ENCODE results near the gene RBFOX2.
A peak's percentile ranks its signal among the peaks of the same experiment; 100 is the strongest.
"Not testable (repeated sequence)": the region's sequence is repeated elsewhere in the genome, so short reads cannot be mapped to it uniquely, and the experiment has no call there.

The RBFOX2 gene

GRCh38 chr22:35802885-35803284 lies 225.7 kb downstream of the RBFOX2 start:
- TF ChIP-seq EZH2 (IDR thresholded peaks at IDR 0.05; ENCODE audit: borderline replicate concordance, low read length) = no peak
- no peak for TF ChIP-seq CTCF (IDR thresholded peaks at IDR 0.05; ENCODE audit: low read length)
- H3K27me3 ChIP-seq (ENCODE audit: insufficient read depth, low read length) = no peaks in the 10 kb centered on the region
- H3K9ac ChIP-seq (ENCODE audit: low read length) = no peak overlapping the region
- H2AFZ ChIP-seq (ENCODE audit: low read length) = no peak overlapping the region
- H3F3A ChIP-seq (ENCODE audit: insufficient read depth, low read length) = no peaks in the 10 kb centered on the region
- no peak overlapping the region for H3K4me2 ChIP-seq (ENCODE audit: low read length)
- H3K79me2 ChIP-seq (ENCODE audit: insufficient read depth, low read length) = peaks cover 42% of the 10 kb centered on the region
- H4K20me1 ChIP-seq (ENCODE audit: insufficient read depth, low read length) = no peaks in the 10 kb centered on the region
- no peak overlapping the region for H3K4me3 ChIP-seq (ENCODE audit: low read depth, low read length, poor library complexity, severe bottlenecking)
- no peaks in the 10 kb centered on the region for H3K9me3 ChIP-seq (ENCODE audit: low read length)
- H3K9me2 ChIP-seq (ENCODE audit: low read depth, low read length) = no peaks in the 10 kb centered on the region
- H3K4me1 ChIP-seq (ENCODE audit: insufficient read depth, low read length, severe bottlenecking) = peaks cover 8% of the 10 kb centered on the region
- peaks cover 75% of the 10 kb centered on the region for H3K36me3 ChIP-seq (ENCODE audit: insufficient read depth, low read length)
- H3K27ac ChIP-seq (ENCODE audit: low read depth, low read length, poor library complexity, severe bottlenecking) = no peak overlapping the region

GRCh38 chr22:35801301-35801700 lies 227.3 kb downstream of the RBFOX2 start:
- not testable (repeated sequence) for H3K9me3 ChIP-seq (ENCODE audit: low read length)
- Histone ChIP-seq H3K79me2 (ENCODE audit: insufficient read depth, low read length) (peaks cover 34% of the 10 kb centered on the region), H3K36me3 (ENCODE audit: insufficient read depth, low read length) (peaks cover 63% of the 10 kb centered on the region)

GRCh38 chr22:35799150-35799549 lies 229.5 kb downstream of the RBFOX2 start:
- H4K20me1 ChIP-seq (ENCODE audit: insufficient read depth, low read length) = no peaks in the 10 kb centered on the region
- H3K36me3 ChIP-seq (ENCODE audit: insufficient read depth, low read length) = peaks cover 49% of the 10 kb centered on the region
- peaks cover 35% of the 10 kb centered on the region for H3K79me2 ChIP-seq (ENCODE audit: insufficient read depth, low read length)

More at GRCh38 chr22:35801301-35801700, 227.3 kb downstream of the RBFOX2 start:
- H3K9ac ChIP-seq (ENCODE audit: low read length); H3F3A ChIP-seq (ENCODE audit: insufficient read depth, low read length); H3K4me3 ChIP-seq (ENCODE audit: low read depth, low read length, poor library complexity, severe bottlenecking); H2AFZ ChIP-seq (ENCODE audit: low read length); H3K4me2 ChIP-seq (ENCODE audit: low read length); H3K27ac ChIP-seq (ENCODE audit: low read depth, low read length, poor library complexity, severe bottlenecking); H3K27me3 ChIP-seq (ENCODE audit: insufficient read depth, low read length); H3K9me2 ChIP-seq (ENCODE audit: low read depth, low read length); H4K20me1 ChIP-seq (ENCODE audit: insufficient read depth, low read length): not testable (repeated sequence)
- peaks cover 15% of the 10 kb centered on the region for H3K4me1 ChIP-seq (ENCODE audit: insufficient read depth, low read length, severe bottlenecking)

More at GRCh38 chr22:35799150-35799549, 229.5 kb downstream of the RBFOX2 start:
- no peaks in the 10 kb centered on the region for H3K27me3 ChIP-seq (ENCODE audit: insufficient read depth, low read length)
- H3K9ac ChIP-seq (ENCODE audit: low read length) = no peak overlapping the region
- peaks cover 29% of the 10 kb centered on the region for H3K4me1 ChIP-seq (ENCODE audit: insufficient read depth, low read length, severe bottlenecking)
- no peak overlapping the region for H3K4me3 ChIP-seq (ENCODE audit: low read depth, low read length, poor library complexity, severe bottlenecking)
- H2AFZ ChIP-seq (ENCODE audit: low read length) = no peak overlapping the region
- H3F3A ChIP-seq (ENCODE audit: insufficient read depth, low read length) = no peaks in the 10 kb centered on the region
- TF ChIP-seq EZH2 (IDR thresholded peaks at IDR 0.05; ENCODE audit: borderline replicate concordance, low read length) = no peak
- TF ChIP-seq CTCF (IDR thresholded peaks at IDR 0.05; ENCODE audit: low read length) = no peak
- peak overlapping the region; percentile 13 for H3K27ac ChIP-seq (ENCODE audit: low read depth, low read length, poor library complexity, severe bottlenecking)
- no peak overlapping the region for H3K4me2 ChIP-seq (ENCODE audit: low read length)
- H3K9me3 ChIP-seq (ENCODE audit: low read length) = no peaks in the 10 kb centered on the region
- H3K9me2 ChIP-seq (ENCODE audit: low read depth, low read length) = no peaks in the 10 kb centered on the region

Data from OCI-LY1 (cell line).